Measurements from ENCODE around the gene KIF1B. TPM values are rescaled to one million over a fixed set of nuclear protein-coding genes. Genes with fewer than 3 reads are reported as not detected.

KIF1B gene, protein sequence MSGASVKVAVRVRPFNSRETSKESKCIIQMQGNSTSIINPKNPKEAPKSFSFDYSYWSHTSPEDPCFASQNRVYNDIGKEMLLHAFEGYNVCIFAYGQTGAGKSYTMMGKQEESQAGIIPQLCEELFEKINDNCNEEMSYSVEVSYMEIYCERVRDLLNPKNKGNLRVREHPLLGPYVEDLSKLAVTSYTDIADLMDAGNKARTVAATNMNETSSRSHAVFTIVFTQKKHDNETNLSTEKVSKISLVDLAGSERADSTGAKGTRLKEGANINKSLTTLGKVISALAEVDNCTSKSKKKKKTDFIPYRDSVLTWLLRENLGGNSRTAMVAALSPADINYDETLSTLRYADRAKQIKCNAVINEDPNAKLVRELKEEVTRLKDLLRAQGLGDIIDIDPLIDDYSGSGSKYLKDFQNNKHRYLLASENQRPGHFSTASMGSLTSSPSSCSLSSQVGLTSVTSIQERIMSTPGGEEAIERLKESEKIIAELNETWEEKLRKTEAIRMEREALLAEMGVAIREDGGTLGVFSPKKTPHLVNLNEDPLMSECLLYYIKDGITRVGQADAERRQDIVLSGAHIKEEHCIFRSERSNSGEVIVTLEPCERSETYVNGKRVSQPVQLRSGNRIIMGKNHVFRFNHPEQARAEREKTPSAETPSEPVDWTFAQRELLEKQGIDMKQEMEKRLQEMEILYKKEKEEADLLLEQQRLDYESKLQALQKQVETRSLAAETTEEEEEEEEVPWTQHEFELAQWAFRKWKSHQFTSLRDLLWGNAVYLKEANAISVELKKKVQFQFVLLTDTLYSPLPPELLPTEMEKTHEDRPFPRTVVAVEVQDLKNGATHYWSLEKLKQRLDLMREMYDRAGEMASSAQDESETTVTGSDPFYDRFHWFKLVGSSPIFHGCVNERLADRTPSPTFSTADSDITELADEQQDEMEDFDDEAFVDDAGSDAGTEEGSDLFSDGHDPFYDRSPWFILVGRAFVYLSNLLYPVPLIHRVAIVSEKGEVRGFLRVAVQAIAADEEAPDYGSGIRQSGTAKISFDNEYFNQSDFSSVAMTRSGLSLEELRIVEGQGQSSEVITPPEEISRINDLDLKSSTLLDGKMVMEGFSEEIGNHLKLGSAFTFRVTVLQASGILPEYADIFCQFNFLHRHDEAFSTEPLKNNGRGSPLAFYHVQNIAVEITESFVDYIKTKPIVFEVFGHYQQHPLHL (N-terminal part only)
- total RNA-seq (2013; cell fraction: nucleolus; rRNA removed): 56.3 and 60.5 TPM in 2 replicates
- 10.5 and 10.6 TPM in 2 replicates for total RNA-seq (2014; rRNA removed)
- 10.6 and 12.3 TPM in 2 replicates for total RNA-seq (2014; rRNA removed; fragmentation: Illumina TruSeq; extraction: Trizol)
- total RNA-seq (2021): 13.3 and 16.5 TPM in 2 replicates
- polyA plus RNA-seq (2011; ENCODE audit: low read depth): 2.8 TPM
- 7.5 and 9.0 TPM in 2 replicates for polyA plus RNA-seq (2011; rRNA removed)
- 8.4 and 11.5 TPM in 2 replicates for polyA plus RNA-seq (2011; cell fraction: cytosol; rRNA removed)
- polyA plus RNA-seq (2011; cell fraction: nucleus; rRNA removed): 6.0 and 7.3 TPM in 2 replicates
- polyA plus RNA-seq (2012): 2.7 TPM in 2 replicates
- polyA plus RNA-seq (2014; fragmentation: Illumina TruSeq; extraction: Trizol): 14.0 and 17.8 TPM in 2 replicates
- 1 to 10 TPM; 2.1 to 2.2 TPM for polyA plus RNA-seq (2014; fragmentation: Nextera tagmentation; extraction: Ambion mirVana)
- 7.9 and 8.5 TPM in 2 replicates for polyA plus RNA-seq (2014; rRNA removed)
- polyA plus RNA-seq (2016; fragmentation: Nextera tagmentation; extraction: Ambion mirVana): 1 to 10 TPM; 2.6 to 7.4 TPM
- polyA minus RNA-seq (2011; rRNA and poly(A)+ RNA removed): 18.5 and 18.9 TPM in 2 replicates
- polyA minus RNA-seq (2011; cell fraction: cytosol; rRNA and poly(A)+ RNA removed): 4.3 and 6.1 TPM in 2 replicates
- polyA minus RNA-seq (2011; cell fraction: nucleus; rRNA and poly(A)+ RNA removed): 8.2 and 11.3 TPM in 2 replicates
- Bru-seq, nascent RNA: percentile 66 among the genes with signal in this experiment
- percentile 74 among the genes with signal in this experiment for BruChase-seq, experiment 1, labeled RNA remaining after a 6-hour chase
- BruChase-seq, experiment 2, labeled RNA remaining after a 2-hour chase: percentile 73 among the genes with signal in this experiment
- long read RNA-seq, experiment 1, full-length matches to known transcripts: 1 of 4 reads
- long read RNA-seq, experiment 1, partial matches to known transcripts: 2 of 4 reads
- long read RNA-seq, experiment 1, other reads (novel, unspliced or antisense): 1 of 4 reads
- long read RNA-seq, experiment 2, partial matches to known transcripts: 5 of 13 reads
- long read RNA-seq, experiment 2, other reads (novel, unspliced or antisense): 8 of 13 reads

DNA sequence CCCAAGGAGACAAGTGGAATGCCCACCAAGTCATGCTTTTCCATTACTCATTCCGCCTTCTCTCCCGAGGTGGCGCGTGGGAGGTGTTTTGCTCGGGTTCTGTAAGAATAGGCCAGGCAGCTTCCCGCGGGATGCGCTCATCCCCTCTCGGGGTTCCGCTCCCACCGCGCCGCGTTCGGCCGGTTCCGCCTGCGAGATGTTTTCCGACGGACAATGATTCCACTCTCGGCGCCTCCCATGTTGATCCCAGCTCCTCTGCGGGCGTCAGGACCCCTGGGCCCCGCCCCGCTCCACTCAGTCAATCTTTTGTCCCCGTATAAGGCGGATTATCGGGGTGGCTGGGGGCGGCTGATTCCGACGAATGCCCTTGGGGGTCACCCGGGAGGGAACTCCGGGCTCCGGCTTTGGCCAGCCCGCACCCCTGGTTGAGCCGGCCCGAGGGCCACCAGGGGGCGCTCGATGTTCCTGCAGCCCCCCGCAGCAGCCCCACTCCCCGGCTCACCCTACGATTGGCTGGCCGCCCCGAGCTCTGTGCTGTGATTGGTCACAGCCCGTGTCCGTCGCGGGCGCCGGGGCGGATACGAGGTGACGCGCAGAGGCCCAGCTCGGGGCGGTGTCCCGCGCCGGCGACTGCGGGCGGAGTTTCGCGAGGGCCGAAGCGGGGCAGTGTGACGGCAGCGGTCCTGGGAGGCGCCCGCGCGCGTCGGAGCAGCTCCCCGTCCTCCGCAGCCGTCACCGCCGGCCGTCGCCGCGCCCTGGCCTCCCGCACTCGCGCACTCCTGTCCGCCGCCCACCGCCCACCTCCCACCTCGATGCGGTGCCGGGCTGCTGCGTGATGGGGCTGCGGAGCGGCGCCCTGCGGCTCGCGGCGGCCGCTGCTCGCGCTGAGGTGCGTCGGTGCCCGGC, at the start of gene KIF1B:
Gene KIF1B, plus strand, starts transcription at position 666 of the 906 bp plus-strand sequence. CDS start 21,759 bp downstream, outside the sequence.
- BruUV-seq (replicated peaks): no TSS peak
- DNase-seq (ENCODE audit: low read depth, low spot score): peak; percentile 87
- Histone ChIP-seq H3K4me1 (ENCODE audit: control insufficient read depth, insufficient read depth, low read length) (no peaks in the 10 kb centered on the region; the same call in 1 of the 2 replicates), H2AFZ (ENCODE audit: control insufficient read depth, low read depth, low read length) (peak within 1 kb of the TSS; percentile 97), H3K4me3 (peak within 1 kb of the TSS; percentile 90), H4K20me1 (ENCODE audit: control insufficient read depth, insufficient read depth) (no peaks in the 10 kb centered on the region), H3K9me3 (replicated peaks; ENCODE audit: control insufficient read depth, insufficient read depth, low read length) (no peaks in the 10 kb centered on the region), H3K4me2 (ENCODE audit: control insufficient read depth, insufficient read depth) (peak within 1 kb of the TSS; percentile 99), H3K9ac (ENCODE audit: control insufficient read depth, insufficient read depth, low read length) (peak within 1 kb of the TSS; percentile 80), H3K36me3 (ENCODE audit: control insufficient read depth in 2 of 2, insufficient read depth in 2 of 2, low read length in 1 of 2) (no peaks in the 10 kb centered on the region), H3K27ac (ENCODE audit: control insufficient read depth, insufficient read depth) (peak within 1 kb of the TSS; percentile 46), H3K27me3 (replicated peaks in 1 of 2; ENCODE audit: control insufficient read depth in 2 of 2, insufficient read depth in 2 of 2, low read length in 1 of 2) (no peaks in the 10 kb centered on the region), H3K79me2 (ENCODE audit: control insufficient read depth, insufficient read depth, low read length) (peaks cover 15% of the 10 kb centered on the region)
- ChIA-PET RAD21 (ENCODE audit: unreplicated experiment) (interaction anchor here (0.5 to 4.1 kb wide), 31 partner anchors 17 to 284 kb away, joined by 3 to 46 read pairs (median 4); partner anchors contain the start of genes CENPS and PGD), CTCF (interaction anchor here (0.6 to 4.5 kb wide), 47 partner anchors 8 to 777 kb away, joined by 3 to 110 read pairs (median 5); partner anchors contain the start of genes CENPS and PGD), SMC1A (ENCODE audit: uncharacterized antibody, unreplicated experiment) (interaction anchor here (0.7 to 2.9 kb wide), 17 partner anchors 8 to 219 kb away, joined by 3 to 57 read pairs (median 5); partner anchors contain the start of gene PGD), POLR2A (interaction anchor here (0.5 to 1.3 kb wide), 8 partner anchors 26 to 711 kb away, joined by 3 to 6 read pairs (median 3); partner anchors contain the start of genes LZIC and NMNAT1)
- peak; percentile 57 for FAIRE-seq
- 1% methylated on average over 98 of the region's 107 CpGs for WGBS (ENCODE audit: insufficient coverage, insufficient replicate concordance, low lambda C conversion rate, missing lambda C conversion rate)
- ATAC-seq: peak; percentile 99
- in situ Hi-C loops (cut with MboI): no loop called here
- intact Hi-C loops (cut with micrococcal nuclease; ENCODE audit: unreplicated experiment): loop anchor here (1.0 to 5.0 kb wide), 2 partner anchors 128 to 217 kb away; no protein-coding TSS in a partner anchor
- TF ChIP-seq RBBP5 (conservative IDR thresholded peaks at IDR 0.05) (no peak), SMAD5 (IDR thresholded peaks at IDR 0.05; ENCODE audit: low read depth) (no peak), POU2F2 (IDR thresholded peaks at IDR 0.05; ENCODE audit: borderline replicate concordance, low read depth, low read length) (0 out of 3 replicates have a peak, but pooled peaks have one; percentile 32), FOXM1 (IDR thresholded peaks at IDR 0.05; ENCODE audit: low read depth, low read length) (no peak), ZNF24 (IDR thresholded peaks at IDR 0.05) (0 out of 2 replicates have a peak, but pooled peaks have one; percentile 38)
- TF ChIP-seq, protein P1, sequence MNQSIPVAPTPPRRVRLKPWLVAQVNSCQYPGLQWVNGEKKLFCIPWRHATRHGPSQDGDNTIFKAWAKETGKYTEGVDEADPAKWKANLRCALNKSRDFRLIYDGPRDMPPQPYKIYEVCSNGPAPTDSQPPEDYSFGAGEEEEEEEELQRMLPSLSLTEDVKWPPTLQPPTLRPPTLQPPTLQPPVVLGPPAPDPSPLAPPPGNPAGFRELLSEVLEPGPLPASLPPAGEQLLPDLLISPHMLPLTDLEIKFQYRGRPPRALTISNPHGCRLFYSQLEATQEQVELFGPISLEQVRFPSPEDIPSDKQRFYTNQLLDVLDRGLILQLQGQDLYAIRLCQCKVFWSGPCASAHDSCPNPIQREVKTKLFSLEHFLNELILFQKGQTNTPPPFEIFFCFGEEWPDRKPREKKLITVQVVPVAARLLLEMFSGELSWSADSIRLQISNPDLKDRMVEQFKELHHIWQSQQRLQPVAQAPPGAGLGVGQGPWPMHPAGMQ (IDR thresholded peaks at IDR 0.05; ENCODE audit: borderline replicate concordance): no peak
- TF ChIP-seq, protein P2, sequence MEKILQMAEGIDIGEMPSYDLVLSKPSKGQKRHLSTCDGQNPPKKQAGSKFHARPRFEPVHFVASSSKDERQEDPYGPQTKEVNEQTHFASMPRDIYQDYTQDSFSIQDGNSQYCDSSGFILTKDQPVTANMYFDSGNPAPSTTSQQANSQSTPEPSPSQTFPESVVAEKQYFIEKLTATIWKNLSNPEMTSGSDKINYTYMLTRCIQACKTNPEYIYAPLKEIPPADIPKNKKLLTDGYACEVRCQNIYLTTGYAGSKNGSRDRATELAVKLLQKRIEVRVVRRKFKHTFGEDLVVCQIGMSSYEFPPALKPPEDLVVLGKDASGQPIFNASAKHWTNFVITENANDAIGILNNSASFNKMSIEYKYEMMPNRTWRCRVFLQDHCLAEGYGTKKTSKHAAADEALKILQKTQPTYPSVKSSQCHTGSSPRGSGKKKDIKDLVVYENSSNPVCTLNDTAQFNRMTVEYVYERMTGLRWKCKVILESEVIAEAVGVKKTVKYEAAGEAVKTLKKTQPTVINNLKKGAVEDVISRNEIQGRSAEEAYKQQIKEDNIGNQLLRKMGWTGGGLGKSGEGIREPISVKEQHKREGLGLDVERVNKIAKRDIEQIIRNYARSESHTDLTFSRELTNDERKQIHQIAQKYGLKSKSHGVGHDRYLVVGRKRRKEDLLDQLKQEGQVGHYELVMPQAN (conservative IDR thresholded peaks at IDR 0.05): peak; percentile 77
